SH-SY5Y (cell line): ENCODE results near the gene MICAL2.

Experiments
- GATA2 ChIP-seq: IDR thresholded peaks from 2 replicates; pipeline ENCODE4 v1.6.1; 2011; ENCODE audit warnings: mild to moderate bottlenecking, low read depth, low read length
- GATA3 ChIP-seq: IDR thresholded peaks from 2 replicates; pipeline ENCODE4 v1.6.1; 2011; ENCODE audit warnings: low read depth, mild to moderate bottlenecking, low read length, moderate library complexity

DNA sequence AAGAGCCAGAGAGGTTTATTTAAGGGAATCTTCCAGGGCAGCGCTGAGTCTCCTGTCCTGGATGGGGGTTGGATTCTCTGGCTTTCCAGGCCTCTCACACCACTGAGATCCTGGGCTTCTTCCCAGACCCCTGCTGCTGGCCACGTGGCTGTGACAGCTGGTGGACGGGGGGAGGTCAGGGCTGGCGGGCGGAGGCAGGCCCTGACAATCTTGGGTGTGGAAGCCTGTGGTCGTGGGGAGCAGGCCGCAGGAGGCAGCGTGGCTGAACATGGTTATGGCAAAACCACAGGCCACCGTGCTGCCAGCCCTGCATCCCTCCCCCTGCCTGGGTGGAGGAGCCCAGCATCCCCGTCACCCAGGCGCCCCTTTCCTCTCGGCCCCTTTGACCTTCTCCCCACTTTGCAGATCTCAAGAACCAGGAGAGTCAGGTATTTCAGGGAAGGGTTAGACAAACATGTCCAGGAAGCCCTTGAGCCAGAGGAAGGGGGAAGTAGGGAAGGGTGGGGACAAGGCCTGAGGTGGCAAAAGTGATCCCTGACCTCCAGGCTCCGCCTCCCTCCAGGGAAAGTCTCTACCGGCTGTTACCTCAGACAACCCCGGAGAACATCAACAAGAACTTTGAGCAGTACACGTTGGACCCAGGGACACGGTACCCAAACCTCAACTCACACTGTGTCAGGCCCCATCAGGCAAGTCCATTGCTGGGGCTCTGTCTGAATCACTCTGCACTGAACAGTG is 111.8 kb downstream of the MICAL2 start:
- TF ChIP-seq GATA2 (no peak), GATA3 (no peak)
